Chondrocyte (in vitro differentiated cells): ENCODE measurements around the gene ATAD2B. TPM values are rescaled to one million over a fixed set of nuclear protein-coding genes. Genes with fewer than 3 reads are reported as not detected.
A peak's percentile ranks its signal among the peaks of the same experiment; 100 is the strongest.

Experiments used
- DNase-seq: peaks from one replicate; pipeline ENCODE4 v3.0.0; 2021; ENCODE audit warnings: mixed read lengths, low spot score
- H3K27ac Mint-ChIP-seq: one replicate; pipeline ENCODE4 v1.8.0; 2021; ENCODE audit warnings: mild to moderate bottlenecking, moderate library complexity, mixed read lengths; ENCODE audit not compliant: unreplicated experiment
- H3K27me3 Mint-ChIP-seq: 2 replicates; pipeline ENCODE4 v1.8.0; 2021; ENCODE audit warnings: low read depth, mixed read lengths
- H3K36me3 Mint-ChIP-seq: 2 replicates; pipeline ENCODE4 v1.8.0; 2021; ENCODE audit warnings: low read depth, mixed read lengths
- H3K4me1 Mint-ChIP-seq: 2 replicates; pipeline ENCODE4 v1.8.0; 2021; ENCODE audit warnings: low read depth, mild to moderate bottlenecking, mixed read lengths
- H3K4me3 Mint-ChIP-seq: one replicate; pipeline ENCODE4 v1.8.0; 2021; ENCODE audit warnings: mild to moderate bottlenecking, moderate library complexity, mixed read lengths; ENCODE audit not compliant: unreplicated experiment
- H3K9me3 Mint-ChIP-seq: 2 replicates; pipeline ENCODE4 v1.8.0; 2021; ENCODE audit warnings: low read depth, mixed read lengths
- CTCF ChIP-seq: fragments of 200-600 bp; sonication (generic); IDR thresholded peaks from 2 replicates; pipeline ENCODE4 v1.5.0; 2021; ENCODE audit warnings: antibody characterized with exemption, mild to moderate bottlenecking, moderate library complexity
- total RNA-seq: library from RNA; stranded (reverse); gene quantifications from 3 replicates; pipeline ENCODE4 v1.2.1, GENCODE V29; 2021

The ATAD2B gene
- total RNA-seq, 1 donor from 2014 or later, result 15.9 TPM

GRCh38 chr2:23900541-23901322 is 26.2 kb downstream of the ATAD2B start:
- H3K4me3 Mint-ChIP-seq, result no peak overlapping the region
- no peak for DNase-seq
- H3K36me3 Mint-ChIP-seq, result no peaks in the 10 kb centered on the region
- H3K27me3 Mint-ChIP-seq, result no peaks in the 10 kb centered on the region
- H3K4me1 Mint-ChIP-seq, result peaks cover 30% of the 10 kb centered on the region
- H3K9me3 Mint-ChIP-seq, result peaks cover 5% of the 10 kb centered on the region
- TF ChIP-seq CTCF, result no peak
- H3K27ac Mint-ChIP-seq, result peak overlapping the region; percentile 76

DNA sequence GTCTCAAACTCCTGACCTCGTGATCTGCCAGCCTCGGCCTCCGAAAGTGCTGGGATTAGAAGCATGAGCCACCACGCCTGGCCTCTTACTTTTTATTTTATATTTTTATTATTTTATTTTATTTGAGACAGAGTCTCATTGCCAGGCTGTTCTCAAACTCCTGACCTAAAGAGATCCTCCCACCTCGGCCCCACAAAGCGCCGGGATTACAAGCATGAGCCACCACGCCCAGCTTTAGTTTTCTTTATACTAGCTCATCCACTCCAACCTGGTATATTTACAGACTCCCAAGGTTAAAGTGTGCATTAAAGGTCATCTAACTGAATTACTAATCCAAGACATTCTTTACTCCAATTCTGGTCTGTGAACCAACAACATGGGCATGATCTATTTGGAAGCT is 26.8 kb downstream of the ATAD2B start:
- Mint-ChIP-seq H3K4me3 (no peak overlapping the region), H3K27me3 (no peaks in the 10 kb centered on the region), H3K27ac (peak overlapping the region; percentile 76), H3K9me3 (peaks cover 5% of the 10 kb centered on the region), H3K4me1 (peaks cover 26% of the 10 kb centered on the region), H3K36me3 (no peaks in the 10 kb centered on the region)
- TF ChIP-seq CTCF, result no peak
- no peak for DNase-seq

GRCh38 chr2:23871206-23871605 is 55.7 kb downstream of the ATAD2B start:
- Mint-ChIP-seq H3K27me3 (no peaks in the 10 kb centered on the region), H3K4me1 (no peaks in the 10 kb centered on the region), H3K36me3 (peaks cover 28% of the 10 kb centered on the region), H3K4me3 (no peak overlapping the region), H3K9me3 (no peaks in the 10 kb centered on the region), H3K27ac (no peak overlapping the region)
- no peak for DNase-seq
- no peak for TF ChIP-seq CTCF

DNA sequence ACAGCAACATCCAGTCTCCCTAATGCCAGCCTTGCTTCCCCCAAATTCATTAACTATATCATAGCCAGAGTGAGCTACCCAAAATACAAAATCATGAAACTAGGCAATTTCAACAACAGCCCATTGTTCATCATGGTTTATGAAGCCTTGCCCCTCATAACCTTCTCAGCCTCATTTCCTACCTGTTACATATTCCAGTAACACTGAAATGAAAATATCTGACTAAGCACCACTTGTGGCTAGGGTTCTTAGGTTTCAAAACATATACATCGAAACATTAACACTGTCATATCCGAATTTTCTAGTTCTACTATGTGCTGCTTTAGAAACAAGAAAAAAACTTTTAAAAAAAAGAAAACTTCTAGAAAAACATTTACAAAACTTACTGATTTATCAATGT is 59.5 kb downstream of the ATAD2B start:
- H3K4me1 Mint-ChIP-seq, result no peaks in the 10 kb centered on the region
- DNase-seq, result no peak
- H3K9me3 Mint-ChIP-seq, result no peaks in the 10 kb centered on the region
- TF ChIP-seq CTCF, result no peak
- no peaks in the 10 kb centered on the region for H3K27me3 Mint-ChIP-seq
- no peak overlapping the region for H3K4me3 Mint-ChIP-seq
- H3K27ac Mint-ChIP-seq, result no peak overlapping the region
- peaks cover 25% of the 10 kb centered on the region for H3K36me3 Mint-ChIP-seq

DNA sequence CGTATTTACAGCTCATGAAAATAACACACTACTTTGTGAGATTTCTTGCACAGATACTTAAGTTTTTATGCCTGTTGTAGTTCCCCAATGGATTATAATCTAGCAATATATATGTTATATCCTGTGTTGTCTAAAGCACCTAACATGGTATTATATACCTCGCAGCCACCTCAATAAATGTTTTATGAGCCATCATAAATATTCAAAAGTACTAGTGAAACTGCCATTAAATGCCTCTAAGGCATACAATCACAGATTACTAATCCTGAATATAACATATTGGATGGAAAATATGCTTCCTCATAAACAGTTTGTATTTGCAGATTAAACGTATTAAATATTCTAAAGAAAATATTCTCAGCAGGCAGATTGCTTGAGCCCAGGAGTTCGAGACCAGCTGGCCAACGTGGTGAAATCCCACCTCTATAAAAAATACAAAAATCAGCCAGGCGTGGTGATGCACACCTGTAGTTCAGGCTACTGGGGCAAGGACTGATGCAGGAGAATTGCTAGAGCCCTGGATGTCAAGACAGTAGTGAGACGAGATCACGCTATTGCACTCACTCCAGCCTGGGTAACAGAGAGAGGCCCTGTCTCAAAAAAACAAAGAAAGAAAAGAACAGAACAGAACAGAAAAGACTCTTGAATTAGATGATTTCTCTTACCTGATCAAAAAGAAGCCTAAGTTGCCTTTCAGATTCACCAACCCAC is 64.1 kb downstream of the ATAD2B start:
- H3K9me3 Mint-ChIP-seq, result no peaks in the 10 kb centered on the region
- TF ChIP-seq CTCF, result no peak
- no peak overlapping the region for H3K27ac Mint-ChIP-seq
- no peaks in the 10 kb centered on the region for H3K27me3 Mint-ChIP-seq
- H3K36me3 Mint-ChIP-seq, result peaks cover 17% of the 10 kb centered on the region
- no peak for DNase-seq
- H3K4me3 Mint-ChIP-seq, result no peak overlapping the region
- no peaks in the 10 kb centered on the region for H3K4me1 Mint-ChIP-seq
